GM12891 (cell line): ENCODE results near the gene NINJ2.

Source experiments
- PAX5 ChIP-seq: IDR thresholded peaks from 2 replicates; pipeline ENCODE4 v1.6.1; 2011; ENCODE audit warnings: low read length, moderate library complexity, mild to moderate bottlenecking; ENCODE audit not compliant: insufficient read depth, severe bottlenecking
- POLR2A ChIP-seq: IDR thresholded peaks from 2 replicates; pipeline ENCODE4 v1.6.1; 2011; ENCODE audit warnings: low read depth, low read length, control low read depth
- POLR2AphosphoS5 ChIP-seq: IDR thresholded peaks from 2 replicates; pipeline ENCODE4 v1.6.1; 2011; ENCODE audit warnings: low read depth, low read length, control low read depth
- SPI1 ChIP-seq: IDR thresholded peaks from 2 replicates; pipeline ENCODE4 v1.6.1; 2011; ENCODE audit warnings: low read depth, low read length, control low read depth
- TAF1 ChIP-seq: IDR thresholded peaks from 2 replicates; pipeline ENCODE4 v1.6.1; 2011; ENCODE audit warnings: low read depth, low read length, control low read depth

DNA sequence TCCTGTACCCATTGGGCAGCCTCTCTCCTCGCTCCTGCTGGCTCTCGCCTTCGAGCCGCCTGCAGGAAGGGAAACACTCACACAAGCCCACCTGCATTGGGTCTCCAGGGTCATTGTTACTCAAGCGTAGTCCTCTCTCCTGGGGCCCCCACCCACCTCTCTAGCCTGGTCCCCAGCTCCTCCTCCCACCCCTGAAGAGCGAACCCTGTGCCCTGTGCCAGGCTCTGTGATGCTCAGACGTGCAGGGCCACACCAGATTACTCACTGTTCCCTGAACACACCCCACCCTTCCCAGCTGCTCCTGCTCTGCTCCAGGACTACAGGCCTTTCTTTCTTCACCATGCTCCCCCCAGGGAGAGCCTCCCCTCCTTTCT is 88.1 kb downstream of the NINJ2 start:
- no peak for TF ChIP-seq TAF1
- no peak for TF ChIP-seq POLR2A
- no peak for TF ChIP-seq POLR2AphosphoS5
- TF ChIP-seq SPI1 = no peak
- TF ChIP-seq PAX5 = no peak
